ENCODE measurements around the gene ARHGAP26.

DNA sequence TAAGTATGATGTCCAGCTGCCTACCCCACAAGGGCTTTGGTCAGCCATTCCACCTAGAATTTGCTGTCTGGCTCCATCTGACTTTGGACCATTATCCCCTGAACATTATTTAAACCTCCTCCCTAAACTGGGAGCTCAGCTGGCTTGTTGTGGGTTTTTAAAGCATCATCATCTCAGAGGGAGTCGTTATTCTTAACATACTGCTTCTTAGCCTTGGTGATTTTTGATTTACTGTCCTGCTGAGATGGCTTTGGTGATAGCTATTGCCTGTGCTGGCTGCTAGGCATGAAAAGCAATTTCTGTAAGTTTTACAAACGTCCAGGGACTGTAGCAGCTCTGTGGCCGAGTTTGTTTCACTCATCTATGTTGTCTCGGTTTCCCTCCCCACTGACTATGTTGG, 377.2 kb downstream of the ARHGAP26 start:
- TF ChIP-seq, protein P1, sequence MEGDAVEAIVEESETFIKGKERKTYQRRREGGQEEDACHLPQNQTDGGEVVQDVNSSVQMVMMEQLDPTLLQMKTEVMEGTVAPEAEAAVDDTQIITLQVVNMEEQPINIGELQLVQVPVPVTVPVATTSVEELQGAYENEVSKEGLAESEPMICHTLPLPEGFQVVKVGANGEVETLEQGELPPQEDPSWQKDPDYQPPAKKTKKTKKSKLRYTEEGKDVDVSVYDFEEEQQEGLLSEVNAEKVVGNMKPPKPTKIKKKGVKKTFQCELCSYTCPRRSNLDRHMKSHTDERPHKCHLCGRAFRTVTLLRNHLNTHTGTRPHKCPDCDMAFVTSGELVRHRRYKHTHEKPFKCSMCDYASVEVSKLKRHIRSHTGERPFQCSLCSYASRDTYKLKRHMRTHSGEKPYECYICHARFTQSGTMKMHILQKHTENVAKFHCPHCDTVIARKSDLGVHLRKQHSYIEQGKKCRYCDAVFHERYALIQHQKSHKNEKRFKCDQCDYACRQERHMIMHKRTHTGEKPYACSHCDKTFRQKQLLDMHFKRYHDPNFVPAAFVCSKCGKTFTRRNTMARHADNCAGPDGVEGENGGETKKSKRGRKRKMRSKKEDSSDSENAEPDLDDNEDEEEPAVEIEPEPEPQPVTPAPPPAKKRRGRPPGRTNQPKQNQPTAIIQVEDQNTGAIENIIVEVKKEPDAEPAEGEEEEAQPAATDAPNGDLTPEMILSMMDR (IDR thresholded peaks at IDR 0.05) = no peak
- no peak for TF ChIP-seq EP300 (IDR thresholded peaks at IDR 0.05)
